HepG2 (cell line): Measurements from ENCODE around the gene DCK. TPM values are rescaled to one million over a fixed set of nuclear protein-coding genes. Genes with fewer than 3 reads are reported as not detected.

Experiments used
- ATAC-seq: fragments of 200-7000 bp; cut with Tn5 transposase; 3 replicates; pipeline ENCODE4 v1.9.1; 2020; ENCODE audit warnings: mild to moderate bottlenecking, moderate library complexity
- BruUV-seq: library from RNA; stranded (reverse); fragments of 400-500 nt; replicated peaks from 2 replicates; lab custom pipeline; 2021; lab: Mats Ljungman, UMichigan
- CTCF ChIA-PET: fragments of 300-600 bp; formaldehyde crosslinking; extraction: SDS; loops from one replicate; lab custom pipeline; 2021; ENCODE audit warnings: low total read pairs, inconsistent platforms, low intra/inter-chr PET ratio; lab: Yijun Ruan, JAX
- POLR2A ChIA-PET: fragments of 350-600 bp; sonication (Branson Sonifier 250); formaldehyde crosslinking; loops from one replicate; lab custom pipeline; 2020; ENCODE audit warnings: antibody characterized with exemption, inconsistent platforms; lab: Yijun Ruan, JAX
- DNase-seq: peaks from one replicate; pipeline ENCODE4 v3.0.0-alpha.2; 2015; ENCODE audit warnings: low spot score
- FAIRE-seq: peaks from 3 replicates; lab custom pipeline; 2011; peaks lifted over from hg19 to GRCh38; lab: Jason Lieb, UNC
- H2AFZ ChIP-seq: one replicate; pipeline ENCODE4 v1.6.1; 2011; ENCODE audit warnings: low read length, inconsistent platforms
- H3K27ac ChIP-seq: fragments of 300-600 bp; 3 replicates; pipeline ENCODE4 v1.8.0; 2011; ENCODE audit warnings: mixed run types, mild to moderate bottlenecking, mixed read lengths, low read length, inconsistent platforms; ENCODE audit not compliant: insufficient read depth; ENCODE audit errors: extremely low read length
- H3K27me3 ChIP-seq, 2 experiments: fragments of 200-600 bp in 1 of 2; 2 replicates in 1 of 2; 3 replicates in 1 of 2; pipeline versions ENCODE4 v1.6.0 to v1.8.0; 2011; ENCODE audit warnings: low read length in 2 of 2, mild to moderate bottlenecking in 2 of 2, moderate library complexity in 2 of 2, inconsistent platforms in 1 of 2; ENCODE audit not compliant: insufficient read depth in 2 of 2, control insufficient read depth in 1 of 2
- H3K36me3 ChIP-seq, 2 experiments: fragments of 200-600 bp in 1 of 2; replicated peaks in 1 of 2; 2 replicates in 1 of 2; 3 replicates in 1 of 2; pipeline versions ENCODE4 v1.5.1 to v1.8.0; 2011; ENCODE audit warnings: low read length in 2 of 2, inconsistent platforms in 1 of 2; ENCODE audit not compliant: insufficient read depth in 2 of 2, control insufficient read depth in 1 of 2
- H3K4me1 ChIP-seq: 2 replicates; pipeline ENCODE4 v1.5.1; 2012; ENCODE audit warnings: low read length, inconsistent platforms; ENCODE audit not compliant: insufficient read depth
- H3K4me2 ChIP-seq: 2 replicates; pipeline ENCODE4 v1.6.0; 2011; ENCODE audit warnings: low read depth, low read length, inconsistent platforms
- H3K4me3 ChIP-seq, 3 experiments: fragments of 200-600 bp in 1 of 3; sonication (generic), shearing (Covaris generic) in 1 of 3; replicated peaks in 1 of 3; 2 replicates each; pipeline ENCODE4 v1.5.1; 2011 to 2016; ENCODE audit warnings: low read length in 3 of 3, inconsistent platforms in 2 of 3, low read depth in 2 of 3, mild to moderate bottlenecking in 2 of 3, control low read depth in 1 of 3, mixed read lengths in 1 of 3; ENCODE audit not compliant: insufficient read depth in 1 of 3
- H3K79me2 ChIP-seq: one replicate; pipeline ENCODE4 v1.6.1; 2011; ENCODE audit warnings: low read length, inconsistent platforms; ENCODE audit not compliant: insufficient read depth
- H3K9ac ChIP-seq: 2 replicates; pipeline ENCODE4 v1.6.0; 2011; ENCODE audit warnings: mild to moderate bottlenecking, low read depth, low read length, inconsistent platforms; ENCODE audit not compliant: insufficient read depth
- H3K9me3 ChIP-seq: 2 replicates; pipeline ENCODE4 v1.5.1; 2012; ENCODE audit warnings: mild to moderate bottlenecking, low read length
- H4K20me1 ChIP-seq: 2 replicates; pipeline ENCODE4 v1.6.0; 2011; ENCODE audit warnings: inconsistent platforms, mild to moderate bottlenecking, low read length, moderate library complexity; ENCODE audit not compliant: insufficient read depth
- GTF2F1 ChIP-seq: fragments of 150-350 bp; IDR thresholded peaks from 2 replicates; pipeline ENCODE4 v1.6.1; 2014; ENCODE audit warnings: low read length
- HDAC6 ChIP-seq: fragments of 200-600 bp; sonication (generic); IDR thresholded peaks from 2 replicates; pipeline ENCODE4 v1.7.0; 2017; ENCODE audit warnings: mild to moderate bottlenecking, antibody characterized with exemption, low read length, low read depth
- LRRFIP1 ChIP-seq: sonication (generic); formaldehyde crosslinking; conservative IDR thresholded peaks from 2 replicates; pipeline ENCODE4 v1.4.0; 2020; ENCODE audit warnings: missing genetic modification reagents
- NFE2L2 ChIP-seq: fragments of 150-350 bp; IDR thresholded peaks from 2 replicates; pipeline ENCODE4 v1.6.1; 2014; ENCODE audit warnings: low read length
- SIX4 ChIP-seq: sonication (generic); formaldehyde crosslinking; IDR thresholded peaks from 2 replicates; pipeline ENCODE4 v1.4.0; 2020; ENCODE audit warnings: missing genetic modification reagents
- SNRNP70 ChIP-seq: fragments of 200-400 bp; formaldehyde crosslinking; IDR thresholded peaks from 2 replicates; pipeline ENCODE4 v1.6.1; 2017; ENCODE audit warnings: mild to moderate bottlenecking, low read depth, low read length, moderate library complexity
- ZFYVE20 ChIP-seq: sonication (generic); formaldehyde crosslinking; IDR thresholded peaks from 2 replicates; pipeline ENCODE4 v1.8.0; 2023; ENCODE audit warnings: low read depth, mild to moderate bottlenecking, moderate library complexity, missing genetic modification reagents, borderline replicate concordance
- ZMYM3 ChIP-seq: sonication (generic); formaldehyde crosslinking; IDR thresholded peaks from 2 replicates; pipeline ENCODE4 v1.5.1; 2020; ENCODE audit warnings: mild to moderate bottlenecking, missing genetic modification reagents
- ZNF280D ChIP-seq: sonication (generic); formaldehyde crosslinking; IDR thresholded peaks from 2 replicates; pipeline ENCODE4 v1.5.1; 2020; ENCODE audit warnings: mild to moderate bottlenecking, missing genetic modification reagents
- ZNF33B ChIP-seq: sonication (generic); formaldehyde crosslinking; IDR thresholded peaks from 2 replicates; pipeline ENCODE4 v1.5.1; 2020; ENCODE audit warnings: mild to moderate bottlenecking, missing genetic modification reagents
- ZNF468 ChIP-seq: sonication (generic); formaldehyde crosslinking; IDR thresholded peaks from 2 replicates; pipeline ENCODE4 v1.8.0; 2022; ENCODE audit warnings: mild to moderate bottlenecking, moderate library complexity, missing genetic modification reagents
- WGBS: methylation state at CpG from one replicate; pipeline ENCODE4 v1.1.6; 2017; ENCODE audit warnings: low lambda C conversion rate; 5-methylcytosine and 5-hydroxymethylcytosine counted together
- in situ Hi-C: cut with HindIII; loops from 2 replicates; pipeline ENCODE4 v1.10.0; 2017; ENCODE audit warnings: low pct_unique_long_range_greater_than_20kb; ENCODE audit not compliant: extremely low pct_ligation_motif_present
- intact Hi-C: fragments of 100-400 bp; cut with micrococcal nuclease; formaldehyde crosslinking; loops from one replicate; pipeline ENCODE4 v1.10.0; 2022; ENCODE audit not compliant: unreplicated experiment
- polyA plus RNA-seq, 8 experiments: library from polyadenylated mRNA; depleted of rRNA in 3 of 8; stranded (reverse) in 7 of 8; unstranded in 1 of 8; fragments of >200 nt; fragmentation: Illumina TruSeq in 4 of 8; extraction: Trizol in 4 of 8; gene quantifications; 2 replicates each; pipeline versions ENCODE4 v1.2.1 to v1.2.3, GENCODE V29; 2011 to 2016; ENCODE audit warnings: low read depth in 4 of 8, missing spikeins in 1 of 8, mixed read lengths in 1 of 8; ENCODE audit not compliant: insufficient read depth in 1 of 8
- total RNA-seq, 5 experiments: library from RNA; depleted of rRNA; stranded (reverse); fragments of >200 nt; fragmentation: Illumina TruSeq; extraction: Trizol; gene quantifications; 2 replicates each; pipeline ENCODE4 v1.2.3, GENCODE V29; 2016; ENCODE audit warnings: low read depth in 1 of 5
- TF ChIP-seq, protein P1 (sequence below): sonication (generic); formaldehyde crosslinking; IDR thresholded peaks from 2 replicates; pipeline ENCODE4 v1.8.0; 2022; ENCODE audit warnings: missing genetic modification reagents, mild to moderate bottlenecking, moderate library complexity, borderline replicate concordance
- TF ChIP-seq, protein P2 (sequence below): sonication (generic); formaldehyde crosslinking; IDR thresholded peaks from 2 replicates; pipeline ENCODE4 v1.8.1; 2023; ENCODE audit warnings: missing genetic modification reagents, inconsistent platforms, borderline replicate concordance

The DCK gene
- total and polyA plus RNA-seq, 2 of the 13 experiments (the other 11 are each of a cell fraction or from before 2014, with no cell fraction given): 5.7 to 21.8 TPM

DNA sequence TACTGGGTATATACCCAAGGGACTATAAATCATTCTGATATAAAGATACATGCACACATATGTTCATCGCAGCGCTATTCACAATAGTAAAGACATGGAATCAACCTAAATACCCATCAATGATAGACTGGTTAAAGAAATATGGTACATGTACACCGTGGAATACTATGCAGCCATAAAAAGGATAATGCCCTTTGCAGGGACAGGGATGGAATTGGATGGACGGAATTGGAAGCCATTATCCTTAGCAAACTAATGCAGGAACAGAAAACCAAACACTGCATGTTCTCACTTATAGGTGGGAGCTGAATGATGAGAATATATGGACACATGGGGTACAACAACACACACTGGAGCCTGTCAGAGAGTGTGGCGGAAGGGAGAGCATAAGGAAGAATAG is 55.9 kb downstream of the DCK start:
- Histone ChIP-seq H3K27ac (no peak overlapping the region), H3K36me3 (no peaks in the 10 kb centered on the region), H3K4me3 (no peak overlapping the region), H2AFZ (no peak overlapping the region), H3K4me2 (no peak overlapping the region), H3K9me3 (no peaks in the 10 kb centered on the region), H3K79me2 (no peaks in the 10 kb centered on the region), H3K4me1 (no peaks in the 10 kb centered on the region), H4K20me1 (no peaks in the 10 kb centered on the region), H3K9ac (no peak overlapping the region), H3K27me3 (no peaks in the 10 kb centered on the region)
- in situ Hi-C loops (no loop called here), intact Hi-C loops (no loop called here)
- ChIA-PET POLR2A (no interaction called here), CTCF (no interaction called here)
- no TSS peak for BruUV-seq
- WGBS: 45% methylated on average over 5 of the region's 5 CpGs
- ATAC-seq: no peak
- TF ChIP-seq, protein P1, sequence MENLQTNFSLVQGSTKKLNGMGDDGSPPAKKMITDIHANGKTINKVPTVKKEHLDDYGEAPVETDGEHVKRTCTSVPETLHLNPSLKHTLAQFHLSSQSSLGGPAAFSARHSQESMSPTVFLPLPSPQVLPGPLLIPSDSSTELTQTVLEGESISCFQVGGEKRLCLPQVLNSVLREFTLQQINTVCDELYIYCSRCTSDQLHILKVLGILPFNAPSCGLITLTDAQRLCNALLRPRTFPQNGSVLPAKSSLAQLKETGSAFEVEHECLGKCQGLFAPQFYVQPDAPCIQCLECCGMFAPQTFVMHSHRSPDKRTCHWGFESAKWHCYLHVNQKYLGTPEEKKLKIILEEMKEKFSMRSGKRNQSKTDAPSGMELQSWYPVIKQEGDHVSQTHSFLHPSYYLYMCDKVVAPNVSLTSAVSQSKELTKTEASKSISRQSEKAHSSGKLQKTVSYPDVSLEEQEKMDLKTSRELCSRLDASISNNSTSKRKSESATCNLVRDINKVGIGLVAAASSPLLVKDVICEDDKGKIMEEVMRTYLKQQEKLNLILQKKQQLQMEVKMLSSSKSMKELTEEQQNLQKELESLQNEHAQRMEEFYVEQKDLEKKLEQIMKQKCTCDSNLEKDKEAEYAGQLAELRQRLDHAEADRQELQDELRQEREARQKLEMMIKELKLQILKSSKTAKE: no peak
- TF ChIP-seq NFE2L2 (no peak), LRRFIP1 (CRISPR knock-in tag) (no peak), ZNF280D (CRISPR knock-in tag) (no peak), GTF2F1 (no peak), SNRNP70 (no peak), ZNF468 (no peak), ZFYVE20 (no peak), ZMYM3 (CRISPR knock-in tag) (no peak), ZNF33B (CRISPR knock-in tag) (no peak), SIX4 (CRISPR knock-in tag) (no peak), HDAC6 (no peak)
- TF ChIP-seq, protein P2, sequence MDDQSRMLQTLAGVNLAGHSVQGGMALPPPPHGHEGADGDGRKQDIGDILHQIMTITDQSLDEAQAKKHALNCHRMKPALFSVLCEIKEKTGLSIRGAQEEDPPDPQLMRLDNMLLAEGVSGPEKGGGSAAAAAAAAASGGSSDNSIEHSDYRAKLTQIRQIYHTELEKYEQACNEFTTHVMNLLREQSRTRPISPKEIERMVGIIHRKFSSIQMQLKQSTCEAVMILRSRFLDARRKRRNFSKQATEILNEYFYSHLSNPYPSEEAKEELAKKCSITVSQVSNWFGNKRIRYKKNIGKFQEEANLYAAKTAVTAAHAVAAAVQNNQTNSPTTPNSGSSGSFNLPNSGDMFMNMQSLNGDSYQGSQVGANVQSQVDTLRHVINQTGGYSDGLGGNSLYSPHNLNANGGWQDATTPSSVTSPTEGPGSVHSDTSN (CRISPR knock-in tag): no peak
- FAIRE-seq: no peak
- DNase-seq: no peak
